ENCODE results near the gene PSIP1.

- TF ChIP-seq CTCF (IDR thresholded peaks at IDR 0.05) (no peak), POLR2A (IDR thresholded peaks at IDR 0.05) (no peak)
These were observed 32.5 kb upstream of the PSIP1 start for GRCh38 chr9:15543047-15543813.
